Non-pigmented ciliary epithelial cell (primary cell): Measurements from ENCODE around the gene HS6ST2.

Experiments used
- DNase-seq: peaks from one replicate; pipeline ENCODE4 v3.0.0-alpha.2; 2010; ENCODE audit warnings: low read depth

The HS6ST2 gene

GRCh38 chrX:132848296-132848970 is 110.0 kb downstream of the HS6ST2 start:
- no peak for DNase-seq

GRCh38 chrX:132843363-132843762 is 115.1 kb downstream of the HS6ST2 start:
- DNase-seq = no peak

- no peak for DNase-seq
Observed at GRCh38 chrX:132842460-132843238, 115.8 kb downstream of the HS6ST2 start.

DNA sequence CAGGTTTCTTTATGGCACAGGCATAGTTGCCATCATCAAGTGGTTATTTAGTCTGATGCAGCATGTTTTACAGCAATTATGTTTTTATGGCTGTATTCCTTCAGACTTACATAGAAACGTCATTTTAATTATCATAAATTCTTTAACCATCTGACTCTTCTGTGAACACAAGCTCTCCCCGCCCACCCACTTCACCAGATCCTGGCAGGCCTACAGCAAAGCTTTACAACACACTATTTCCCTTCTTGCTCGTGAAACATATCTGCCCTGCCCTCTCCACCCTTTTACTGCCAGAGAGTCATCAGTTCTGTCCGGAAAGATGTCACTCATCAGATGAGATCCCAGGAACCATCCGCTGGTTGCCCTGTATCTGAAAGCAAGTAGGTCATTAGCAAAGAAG is 120.5 kb downstream of the HS6ST2 start:
- no peak for DNase-seq

DNA sequence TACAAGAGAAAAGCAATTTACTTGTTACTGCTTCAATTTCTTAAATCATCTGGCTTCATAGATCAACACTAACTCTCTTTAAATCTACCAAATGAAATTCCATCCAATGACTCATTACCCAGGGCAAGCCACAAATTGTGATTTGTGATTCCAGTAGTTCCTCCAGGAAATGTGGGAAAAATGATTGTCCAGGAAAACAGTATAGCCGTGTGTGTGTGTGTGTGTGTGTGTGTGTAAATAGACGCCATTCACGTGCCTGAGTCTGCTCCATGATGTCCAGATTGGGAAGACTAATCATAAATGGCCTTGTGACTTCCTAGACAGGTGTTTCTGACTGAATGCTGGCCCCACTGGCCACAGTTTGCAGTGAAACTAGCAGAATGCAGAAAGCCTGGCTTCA is 121.3 kb downstream of the HS6ST2 start:
- peak; percentile 17 for DNase-seq

DNA sequence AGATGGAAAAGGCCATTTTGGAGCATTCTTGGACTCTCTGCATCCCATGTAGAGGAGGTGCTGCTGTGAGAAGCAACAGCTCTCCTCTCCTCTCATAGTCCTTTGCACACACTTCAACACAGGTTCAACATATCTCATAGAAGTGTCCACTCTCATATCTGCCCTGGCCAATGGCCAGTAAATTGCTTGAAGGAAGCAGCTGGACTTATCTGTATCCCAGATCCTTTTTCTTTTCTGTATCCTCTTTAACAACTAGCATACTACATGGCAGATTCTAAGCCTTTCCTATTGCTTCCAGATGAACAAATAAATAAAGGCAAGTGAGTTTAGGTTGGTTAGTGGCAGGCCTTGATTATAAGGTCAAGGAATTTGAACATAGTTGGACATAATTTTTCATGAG is 122.0 kb downstream of the HS6ST2 start:
- DNase-seq = no peak

DNA sequence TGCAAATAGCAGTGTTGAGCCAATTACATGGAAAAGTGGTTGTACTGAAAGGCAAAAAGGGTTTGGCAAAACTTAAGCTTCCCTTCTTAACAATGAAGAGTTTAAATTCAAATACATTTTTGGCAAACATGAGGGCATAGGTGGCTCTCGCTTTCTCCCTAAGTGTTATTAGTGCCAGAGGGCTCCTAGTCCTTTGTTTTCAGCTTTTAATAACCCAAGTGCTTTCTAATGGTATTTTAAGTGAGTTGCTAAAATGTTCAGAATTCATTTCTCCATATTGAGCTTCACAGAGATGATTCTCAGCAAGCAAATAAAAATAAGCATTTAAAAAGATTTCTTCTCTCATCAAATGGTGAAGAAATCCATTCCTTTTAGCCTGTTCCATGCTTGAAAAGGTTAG is 123.7 kb downstream of the HS6ST2 start:
- DNase-seq = no peak

DNA sequence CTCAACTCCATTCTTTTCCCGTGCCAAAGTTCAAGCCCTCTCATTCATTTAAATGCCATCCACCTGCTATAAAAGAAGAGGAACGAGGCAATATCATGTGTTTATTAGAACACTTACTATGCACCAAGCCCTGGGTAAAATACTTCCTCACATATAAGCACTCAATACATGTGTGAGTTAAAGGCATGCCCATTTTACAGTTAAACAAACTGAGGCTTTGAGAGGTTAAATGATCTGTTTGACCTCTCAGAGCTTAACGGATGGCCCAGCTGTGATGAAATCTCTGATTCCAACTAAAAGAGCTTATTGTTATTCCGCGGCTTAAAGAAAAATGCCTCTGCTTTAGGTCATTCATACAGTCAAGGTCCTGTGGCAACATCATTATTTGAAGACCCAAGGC is 124.3 kb downstream of the HS6ST2 start:
- no peak for DNase-seq

DNA sequence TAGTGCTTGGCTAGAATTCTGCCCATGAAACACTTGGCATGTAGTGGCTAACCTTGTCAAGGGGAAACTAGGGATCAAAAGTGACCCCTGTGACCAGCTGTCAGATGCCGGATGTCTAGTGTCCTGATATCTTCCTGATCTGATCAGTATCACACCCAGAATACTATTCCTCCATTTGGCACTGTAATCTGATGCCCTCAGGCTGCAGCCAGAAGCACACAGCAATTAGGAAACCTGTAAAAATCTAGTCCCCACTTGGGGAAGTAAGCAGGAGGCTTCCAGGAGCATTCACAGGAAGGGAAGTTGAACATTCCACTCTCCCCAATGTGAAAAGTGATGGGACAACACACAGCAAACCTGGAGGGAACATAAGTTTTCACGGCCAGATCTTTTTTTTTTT is 125.1 kb downstream of the HS6ST2 start:
- DNase-seq = no peak

GRCh38 chrX:132831336-132831973 is 127.0 kb downstream of the HS6ST2 start:
- DNase-seq = no peak

GRCh38 chrX:132822634-132823012 is 135.8 kb downstream of the HS6ST2 start:
- no peak for DNase-seq

DNA sequence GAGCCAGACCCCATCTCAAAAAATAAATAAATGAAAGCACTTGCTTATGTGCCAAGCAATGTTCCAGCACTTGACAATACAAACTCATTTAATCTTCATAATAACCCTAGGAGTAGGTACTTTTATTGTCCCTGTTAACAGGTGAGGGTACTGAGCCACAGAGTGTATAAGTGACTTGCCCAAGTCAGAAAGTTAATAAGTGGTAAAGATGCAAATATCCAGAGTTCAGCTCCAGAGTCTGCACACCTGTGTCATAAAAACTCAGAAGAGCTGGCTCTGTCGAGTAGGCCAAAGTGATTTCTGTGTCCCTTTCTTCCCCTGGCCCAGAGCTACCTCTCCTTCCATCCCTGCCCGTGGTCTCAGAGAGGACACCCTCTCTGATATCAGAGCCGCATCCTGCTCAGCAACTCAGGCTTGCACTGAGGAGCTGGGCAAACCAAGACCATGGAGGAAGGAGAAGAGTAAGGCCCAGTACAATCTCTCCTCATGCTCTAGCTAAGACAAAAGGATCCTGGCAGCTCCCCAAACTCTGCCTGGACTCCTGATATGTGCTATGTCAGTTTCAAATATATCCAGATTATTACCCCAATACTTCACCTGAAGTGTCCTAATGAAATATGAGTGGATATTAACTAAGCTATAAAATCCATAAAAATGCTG is 136.3 kb downstream of the HS6ST2 start:
- no peak for DNase-seq

DNA sequence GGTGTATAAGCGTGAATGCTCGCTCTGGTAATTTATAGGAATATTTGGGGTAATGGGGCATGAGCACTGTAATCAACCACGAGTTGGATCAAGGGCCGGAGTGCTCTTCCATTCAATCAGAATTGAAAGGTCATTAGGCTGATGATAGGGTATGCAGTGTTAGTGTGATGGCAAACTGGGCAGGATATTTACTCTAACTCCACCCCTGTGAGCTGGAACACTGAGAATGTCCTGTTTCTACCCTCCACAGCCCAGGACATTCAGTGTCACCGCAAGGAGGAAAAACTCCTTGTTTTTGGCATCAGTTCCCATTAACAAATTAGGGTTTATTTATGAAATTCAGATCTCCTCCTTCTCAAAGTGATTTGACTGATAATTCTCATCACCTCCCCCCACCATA is 137.8 kb downstream of the HS6ST2 start:
- no peak for DNase-seq

GRCh38 chrX:132819711-132820264 is 138.6 kb downstream of the HS6ST2 start:
- DNase-seq = no peak

GRCh38 chrX:132818638-132819037 is 139.8 kb downstream of the HS6ST2 start:
- no peak for DNase-seq

- DNase-seq = no peak
Observed at GRCh38 chrX:132815643-132816042, 142.8 kb downstream of the HS6ST2 start.

DNA sequence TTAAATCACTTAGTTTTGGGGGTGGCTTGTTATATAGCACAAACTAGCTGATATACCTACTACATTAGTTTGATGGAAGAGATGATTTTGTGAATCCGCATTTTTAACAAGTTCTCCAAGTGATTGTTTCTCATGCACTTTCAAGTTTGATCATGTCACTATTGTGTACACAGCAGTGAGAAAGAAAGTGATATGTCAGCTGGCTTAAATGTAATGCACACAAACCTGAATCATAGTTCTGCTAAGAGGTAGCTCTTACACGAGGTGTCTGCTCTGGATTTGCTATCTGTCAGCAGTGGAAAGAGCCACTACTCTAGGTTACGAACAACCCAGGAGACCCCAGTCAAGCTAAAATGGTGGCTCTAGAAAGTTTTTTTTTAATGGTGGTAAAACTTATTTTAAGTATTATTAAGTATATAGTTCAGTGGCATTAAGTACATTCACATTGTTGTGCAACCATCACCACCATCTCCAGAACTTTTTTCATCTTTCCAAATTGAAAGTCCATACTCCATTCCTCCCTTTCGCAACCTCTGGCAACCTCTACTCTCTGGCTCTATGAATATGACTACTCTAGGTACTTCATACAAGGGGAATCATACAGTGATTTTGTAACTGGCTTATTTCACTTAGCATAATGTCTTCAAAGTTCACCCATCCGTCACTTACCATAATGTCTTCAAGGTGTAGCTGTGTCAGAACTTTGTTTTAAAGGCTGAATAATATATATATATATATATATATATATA is 147.3 kb downstream of the HS6ST2 start:
- DNase-seq = no peak

DNA sequence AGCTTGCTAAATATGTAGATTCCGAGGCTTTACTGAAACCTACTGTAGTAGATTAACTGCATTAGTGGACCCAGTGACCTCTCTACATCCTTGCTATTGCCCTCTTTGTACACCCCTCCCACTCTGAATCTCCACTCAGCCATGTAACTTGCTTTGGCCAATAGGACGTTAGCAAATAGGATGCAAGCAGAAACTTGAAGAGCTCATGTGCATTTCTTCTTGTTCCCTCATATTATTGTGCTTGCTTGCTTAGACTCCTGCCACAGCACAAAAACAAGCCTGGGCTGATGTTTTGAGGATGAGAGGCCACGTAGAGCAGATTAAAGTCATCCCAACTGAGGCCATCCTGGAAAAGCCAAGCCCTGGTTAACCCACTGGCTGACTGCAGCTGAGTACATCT is 147.9 kb downstream of the HS6ST2 start:
- DNase-seq = no peak

- no peak for DNase-seq
Observed at GRCh38 chrX:132809581-132809980, 148.8 kb downstream of the HS6ST2 start.

DNA sequence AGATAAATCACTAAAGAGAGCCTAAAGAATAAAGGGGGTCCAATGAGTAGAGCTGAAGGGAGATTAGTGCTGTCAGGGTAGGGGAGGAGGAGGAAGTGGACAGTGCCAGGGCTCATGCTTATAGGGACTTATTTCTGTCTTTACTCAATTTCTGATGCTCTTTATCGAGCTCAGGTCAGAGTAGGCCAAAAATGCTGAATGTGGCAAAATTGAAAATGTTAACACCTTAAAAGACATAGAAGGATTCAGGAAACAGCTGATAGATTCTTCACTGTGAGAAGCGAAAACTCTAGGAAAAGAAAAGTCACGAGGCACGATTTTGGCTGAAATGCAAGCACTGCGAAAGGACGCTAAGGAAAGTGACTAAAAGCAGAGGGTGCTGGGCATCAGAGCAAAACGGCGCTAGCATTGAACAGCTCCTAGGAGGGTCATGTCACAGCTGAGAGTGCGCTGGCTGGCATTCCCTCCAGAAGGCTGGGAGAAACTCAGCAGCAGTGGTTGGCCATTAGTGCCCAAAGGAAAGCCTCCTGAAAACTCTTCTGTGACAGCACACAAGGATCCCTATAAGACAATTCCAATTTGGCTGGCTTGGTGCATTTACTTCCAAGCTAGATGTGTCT is 150.9 kb downstream of the HS6ST2 start:
- DNase-seq = no peak

GRCh38 chrX:132802033-132802432 is 156.4 kb downstream of the HS6ST2 start:
- no peak for DNase-seq
